NB4 (cell line): ENCODE measurements around the gene HDAC8.

Source experiments
- MYC ChIP-seq: IDR thresholded peaks from 2 replicates; pipeline ENCODE4 v1.6.1; 2011; ENCODE audit warnings: low read depth, low read length
- TF ChIP-seq, protein P1 (sequence below): IDR thresholded peaks from 2 replicates; pipeline ENCODE4 v1.6.1; 2011; ENCODE audit warnings: low read depth, low read length
- TF ChIP-seq, protein P2 (sequence below): IDR thresholded peaks from one replicate; pipeline ENCODE4 v1.5.1; 2012; ENCODE audit warnings: low read depth, low read length

DNA sequence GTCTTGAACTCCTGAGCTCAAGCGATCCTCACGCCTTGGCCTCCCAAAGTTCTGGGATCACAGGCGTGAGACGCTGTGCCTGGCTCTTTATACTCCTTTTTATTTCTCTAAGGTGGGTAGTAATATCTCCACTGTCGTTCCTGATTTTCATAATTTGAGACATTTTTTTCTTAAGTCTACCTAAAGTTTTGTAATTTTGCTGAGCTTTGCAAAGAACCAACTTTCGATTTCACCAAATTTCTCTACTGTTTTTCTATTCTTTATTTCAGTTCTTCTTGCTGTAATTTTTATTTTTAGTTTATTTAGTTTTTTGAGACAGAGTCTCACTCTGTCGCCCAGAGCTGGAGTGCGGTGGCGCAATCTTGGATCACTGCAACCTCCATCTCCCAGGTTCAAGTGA is 196.5 kb downstream of the HDAC8 start:
- TF ChIP-seq MYC: no peak
- TF ChIP-seq, protein P1, sequence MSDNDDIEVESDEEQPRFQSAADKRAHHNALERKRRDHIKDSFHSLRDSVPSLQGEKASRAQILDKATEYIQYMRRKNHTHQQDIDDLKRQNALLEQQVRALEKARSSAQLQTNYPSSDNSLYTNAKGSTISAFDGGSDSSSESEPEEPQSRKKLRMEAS: no peak
- TF ChIP-seq, protein P2, sequence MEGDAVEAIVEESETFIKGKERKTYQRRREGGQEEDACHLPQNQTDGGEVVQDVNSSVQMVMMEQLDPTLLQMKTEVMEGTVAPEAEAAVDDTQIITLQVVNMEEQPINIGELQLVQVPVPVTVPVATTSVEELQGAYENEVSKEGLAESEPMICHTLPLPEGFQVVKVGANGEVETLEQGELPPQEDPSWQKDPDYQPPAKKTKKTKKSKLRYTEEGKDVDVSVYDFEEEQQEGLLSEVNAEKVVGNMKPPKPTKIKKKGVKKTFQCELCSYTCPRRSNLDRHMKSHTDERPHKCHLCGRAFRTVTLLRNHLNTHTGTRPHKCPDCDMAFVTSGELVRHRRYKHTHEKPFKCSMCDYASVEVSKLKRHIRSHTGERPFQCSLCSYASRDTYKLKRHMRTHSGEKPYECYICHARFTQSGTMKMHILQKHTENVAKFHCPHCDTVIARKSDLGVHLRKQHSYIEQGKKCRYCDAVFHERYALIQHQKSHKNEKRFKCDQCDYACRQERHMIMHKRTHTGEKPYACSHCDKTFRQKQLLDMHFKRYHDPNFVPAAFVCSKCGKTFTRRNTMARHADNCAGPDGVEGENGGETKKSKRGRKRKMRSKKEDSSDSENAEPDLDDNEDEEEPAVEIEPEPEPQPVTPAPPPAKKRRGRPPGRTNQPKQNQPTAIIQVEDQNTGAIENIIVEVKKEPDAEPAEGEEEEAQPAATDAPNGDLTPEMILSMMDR: no peak
